Natural killer cell (primary cell): ENCODE results near the gene GPRC5D. TPM values are rescaled to one million over a fixed set of nuclear protein-coding genes. Genes with fewer than 3 reads are reported as not detected.
A peak's percentile ranks its signal among the peaks of the same experiment; 100 is the strongest.

Source experiments
- ATAC-seq, 3 donors: fragments of 150-1000 bp in 2 of 3; fragments of 200-7000 bp in 1 of 3; cut with Tn5 transposase; 1 replicate in 1 of 3; 2 replicates in 2 of 3; pipeline ENCODE4 v1.10.0; 2021; ENCODE audit warnings: mild to moderate bottlenecking in 2 of 3, moderate library complexity in 2 of 3
- DNase-seq, 2 donors: peaks; one replicate each; pipeline versions ENCODE4 v3.0.0 to v3.0.0-alpha.2; 2013 to 2021; ENCODE audit warnings: mixed read lengths in 1 of 2
- H3K27ac ChIP-seq: one replicate; pipeline ENCODE4 v1.5.1; 2013; ENCODE audit warnings: mild to moderate bottlenecking, low read length
- H3K27me3 ChIP-seq: one replicate; pipeline ENCODE4 v1.6.1; 2013; ENCODE audit warnings: low read length; ENCODE audit not compliant: control insufficient read depth, insufficient read depth
- H3K36me3 ChIP-seq: one replicate; pipeline ENCODE4 v1.6.1; 2013; ENCODE audit warnings: low read length; ENCODE audit not compliant: control insufficient read depth, insufficient read depth
- H3K4me1 ChIP-seq: one replicate; pipeline ENCODE4 v1.6.1; 2013; ENCODE audit warnings: low read length; ENCODE audit not compliant: control insufficient read depth, insufficient read depth
- H3K4me3 ChIP-seq: one replicate; pipeline ENCODE4 v1.5.1; 2013; ENCODE audit warnings: low read length
- H3K9me3 ChIP-seq: one replicate; pipeline ENCODE4 v1.6.1; 2013; ENCODE audit warnings: low read length; ENCODE audit not compliant: control insufficient read depth, insufficient read depth
- H3K27ac Mint-ChIP-seq, 2 donors: one replicate each; pipeline ENCODE4 v1.8.0; 2022; ENCODE audit warnings: mild to moderate bottlenecking in 2 of 2, mixed read lengths in 2 of 2, moderate library complexity in 1 of 2
- H3K27me3 Mint-ChIP-seq, 2 donors: one replicate each; pipeline ENCODE4 v1.8.0; 2022; ENCODE audit warnings: low read depth in 2 of 2, mixed read lengths in 2 of 2
- H3K36me3 Mint-ChIP-seq: one replicate; pipeline ENCODE4 v1.8.0; 2022; ENCODE audit warnings: mixed read lengths
- H3K4me1 Mint-ChIP-seq, 2 donors: one replicate each; pipeline ENCODE4 v1.8.0; 2022; ENCODE audit warnings: mixed read lengths in 2 of 2
- H3K4me3 Mint-ChIP-seq: one replicate; pipeline ENCODE4 v1.8.0; 2022; ENCODE audit warnings: mild to moderate bottlenecking, moderate library complexity, mixed read lengths
- H3K9me3 Mint-ChIP-seq, 2 donors: one replicate each; pipeline ENCODE4 v1.8.0; 2022; ENCODE audit warnings: mixed read lengths in 2 of 2
- WGBS: methylation state at CpG from one replicate; pipeline ENCODE4 v1.1.7; 2013; ENCODE audit warnings: missing lambda C conversion rate; ENCODE audit not compliant: insufficient coverage; 5-methylcytosine and 5-hydroxymethylcytosine counted together
- intact Hi-C: fragments of 100-400 bp; cut with micrococcal nuclease; formaldehyde crosslinking; loops from one replicate; pipeline ENCODE4 v1.14.2; 2022
- total RNA-seq, 4 donors: library from RNA; stranded (reverse); fragments of 120-200 nt in 1 of 4; gene quantifications; one replicate each; pipeline versions ENCODE4 v1.2.3 to v1.2.4, GENCODE V29; 2013 to 2022
- TF ChIP-seq, protein P1 (sequence below): fragments of 200-600 bp; IDR thresholded peaks from one replicate; pipeline ENCODE4 v1.8.0; 2022; ENCODE audit warnings: antibody characterized with exemption

GPRC5D gene
- total RNA-seq, 3 donors from 2014 or later (not counting 1 experiment from before 2014, with no cell fraction given), result 5.5 TPM; not detected in 2

DNA sequence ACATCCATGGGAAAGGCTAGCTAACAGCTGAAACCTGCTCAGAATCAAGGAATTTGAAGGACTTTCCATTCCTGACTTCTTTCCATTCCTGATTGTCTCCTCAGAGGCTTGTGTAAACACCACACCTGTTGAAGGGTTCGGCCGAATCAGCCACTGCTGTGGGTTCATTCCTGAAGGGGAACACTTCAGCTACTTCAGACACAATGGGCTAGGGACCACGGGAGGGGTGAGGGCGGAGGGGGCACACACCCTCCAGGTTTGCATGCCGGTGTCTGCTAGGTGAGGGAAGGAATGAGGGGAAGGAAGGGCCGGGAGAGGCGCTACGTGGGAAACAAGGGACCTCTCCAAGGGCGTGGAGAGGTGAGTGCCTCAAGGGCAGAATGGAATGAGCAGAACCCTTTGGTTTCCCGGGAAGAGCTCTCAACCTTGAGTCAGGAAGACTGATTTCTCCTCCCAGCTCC is 59.3 kb downstream of the GPRC5D start:
- Histone ChIP-seq H3K4me3 (no peak overlapping the region), H3K27ac (no peak overlapping the region), H3K9me3 (no peaks in the 10 kb centered on the region), H3K27me3 (peaks cover 24% of the 10 kb centered on the region), H3K36me3 (no peaks in the 10 kb centered on the region), H3K4me1 (peaks cover 13% of the 10 kb centered on the region)
- Mint-ChIP-seq H3K27me3 (peaks cover 51 to 53% of the 10 kb centered on the region in 2 donors), H3K4me1 (no peaks in the 10 kb centered on the region), H3K4me3 (no peak overlapping the region), H3K27ac (no peak overlapping the region), H3K9me3 (no peaks in the 10 kb centered on the region), H3K36me3 (no peaks in the 10 kb centered on the region)
- DNase-seq (no peak), ATAC-seq (no peak)
- intact Hi-C loops, result loop anchor here (10.0 kb wide), 1 partner anchor 108 kb away; the partner anchor contains the start of gene APOLD1
- TF ChIP-seq, protein P1, sequence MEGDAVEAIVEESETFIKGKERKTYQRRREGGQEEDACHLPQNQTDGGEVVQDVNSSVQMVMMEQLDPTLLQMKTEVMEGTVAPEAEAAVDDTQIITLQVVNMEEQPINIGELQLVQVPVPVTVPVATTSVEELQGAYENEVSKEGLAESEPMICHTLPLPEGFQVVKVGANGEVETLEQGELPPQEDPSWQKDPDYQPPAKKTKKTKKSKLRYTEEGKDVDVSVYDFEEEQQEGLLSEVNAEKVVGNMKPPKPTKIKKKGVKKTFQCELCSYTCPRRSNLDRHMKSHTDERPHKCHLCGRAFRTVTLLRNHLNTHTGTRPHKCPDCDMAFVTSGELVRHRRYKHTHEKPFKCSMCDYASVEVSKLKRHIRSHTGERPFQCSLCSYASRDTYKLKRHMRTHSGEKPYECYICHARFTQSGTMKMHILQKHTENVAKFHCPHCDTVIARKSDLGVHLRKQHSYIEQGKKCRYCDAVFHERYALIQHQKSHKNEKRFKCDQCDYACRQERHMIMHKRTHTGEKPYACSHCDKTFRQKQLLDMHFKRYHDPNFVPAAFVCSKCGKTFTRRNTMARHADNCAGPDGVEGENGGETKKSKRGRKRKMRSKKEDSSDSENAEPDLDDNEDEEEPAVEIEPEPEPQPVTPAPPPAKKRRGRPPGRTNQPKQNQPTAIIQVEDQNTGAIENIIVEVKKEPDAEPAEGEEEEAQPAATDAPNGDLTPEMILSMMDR, result no peak
- WGBS, result 74% methylated on average over 10 of the region's 10 CpGs

DNA sequence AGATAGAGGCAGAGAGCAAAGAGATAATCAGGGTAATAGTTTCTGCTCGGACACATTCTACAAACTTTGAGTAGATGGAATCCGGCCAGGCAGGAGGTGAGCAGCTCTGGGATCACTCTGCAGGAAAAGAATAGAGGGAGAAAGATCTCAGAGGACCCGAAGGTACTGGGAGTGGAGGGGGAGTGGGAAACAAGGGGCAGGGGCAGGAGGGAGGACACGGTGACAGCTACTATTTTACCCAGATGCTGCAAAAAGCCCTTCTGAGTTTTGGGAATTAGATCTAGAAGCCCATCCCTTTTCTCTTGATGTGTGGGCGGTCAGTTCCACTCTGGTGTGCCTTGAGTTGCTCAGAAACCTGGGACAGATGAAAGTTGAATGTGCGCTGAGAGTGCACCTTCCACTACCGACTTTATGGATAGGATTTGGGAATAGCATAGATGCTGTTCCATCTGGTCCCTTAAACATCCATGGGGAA is 60.1 kb downstream of the GPRC5D start:
- DNase-seq (no peak), ATAC-seq (no peak)
- Histone ChIP-seq H3K27me3 (peaks cover 24% of the 10 kb centered on the region), H3K4me3 (no peak overlapping the region), H3K36me3 (no peaks in the 10 kb centered on the region), H3K9me3 (no peaks in the 10 kb centered on the region), H3K4me1 (peaks cover 13% of the 10 kb centered on the region), H3K27ac (no peak overlapping the region)
- no peaks in the 10 kb centered on the region for H3K36me3 Mint-ChIP-seq
- TF ChIP-seq, protein P1, result no peak
- H3K4me3 Mint-ChIP-seq, result no peak overlapping the region
- intact Hi-C loops, result loop anchor here (10.0 kb wide), 1 partner anchor 107 kb away; the partner anchor contains the start of gene APOLD1
- H3K27me3 Mint-ChIP-seq, result peaks cover 47 to 50% of the 10 kb centered on the region in 2 donors
- 54% methylated on average over 7 of the region's 7 CpGs for WGBS
- no peaks in the 10 kb centered on the region for H3K9me3 Mint-ChIP-seq
- no peaks in the 10 kb centered on the region for H3K4me1 Mint-ChIP-seq
- no peak overlapping the region for H3K27ac Mint-ChIP-seq

DNA sequence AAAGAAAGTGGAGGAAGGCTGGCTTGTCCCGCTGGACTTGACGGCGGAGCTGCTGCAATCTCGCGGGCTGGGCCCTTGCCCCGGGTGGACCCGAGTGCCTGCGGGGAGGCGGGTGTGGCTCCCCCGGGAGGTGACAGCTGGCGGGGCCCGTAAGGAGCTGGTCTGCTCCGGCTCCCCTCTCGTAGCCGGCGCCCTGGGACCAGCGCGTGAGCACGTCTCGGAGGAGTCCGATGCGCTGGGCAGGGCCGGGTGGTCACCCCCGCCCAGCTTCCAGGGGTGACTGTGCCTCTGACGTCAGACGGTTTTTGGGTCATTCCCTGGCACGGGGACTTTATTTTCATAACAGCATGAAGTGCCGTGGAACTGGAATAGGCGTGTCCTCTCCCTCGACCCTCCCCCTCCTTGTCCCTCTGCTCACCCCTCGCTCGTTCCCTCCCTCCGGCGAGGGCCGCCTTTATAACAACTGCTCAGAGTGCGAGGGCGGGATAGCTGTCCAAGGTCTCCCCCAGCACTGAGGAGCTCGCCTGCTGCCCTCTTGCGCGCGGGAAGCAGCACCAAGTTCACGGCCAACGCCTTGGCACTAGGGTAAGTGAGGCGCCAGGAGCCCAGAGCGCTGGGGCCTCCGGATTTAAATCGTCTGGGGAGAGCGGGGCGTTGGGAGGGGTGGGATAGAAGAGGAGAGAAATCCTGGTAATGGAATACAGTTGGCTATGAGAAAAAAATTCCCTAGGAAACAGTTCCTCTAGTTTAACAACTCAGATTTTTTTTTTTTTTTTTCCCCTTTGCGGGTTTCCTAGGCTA is 60.7 kb downstream of the GPRC5D start, which contains the start of gene GPRC5A:
GPRC5A (plus strand) TSS at position 483 of the 801 bp plus-strand sequence. CDS start 16,688 bp downstream, outside the sequence.
- DNase-seq, result peak; percentile 15 to 44
- Histone ChIP-seq H3K4me1 (peaks cover 13% of the 10 kb centered on the region), H3K27ac (no peak within 1 kb of the TSS), H3K4me3 (no peak within 1 kb of the TSS), H3K36me3 (no peaks in the 10 kb centered on the region), H3K27me3 (peaks cover 24% of the 10 kb centered on the region), H3K9me3 (no peaks in the 10 kb centered on the region)
- TF ChIP-seq, protein P1, result no peak
- 3% methylated on average over 50 of the region's 50 CpGs for WGBS
- peaks cover 41 to 46% of the 10 kb centered on the region in 2 donors for H3K27me3 Mint-ChIP-seq
- no peaks in the 10 kb centered on the region for H3K4me1 Mint-ChIP-seq
- no peaks in the 10 kb centered on the region for H3K36me3 Mint-ChIP-seq
- ATAC-seq, result peak; percentile 40 to 63 (median 60)
- intact Hi-C loops, result loop anchor here (10.0 kb wide), 1 partner anchor 106 kb away; the partner anchor contains the start of gene APOLD1
- no peak within 1 kb of the TSS for H3K27ac Mint-ChIP-seq
- no peaks in the 10 kb centered on the region for H3K9me3 Mint-ChIP-seq
- H3K4me3 Mint-ChIP-seq, result peak within 1 kb of the TSS; percentile 54

Other genes starting within 250 kb of the GPRC5D start
- 100 to 1,000 TPM; 119 to 207 (median 130) TPM for gene CDKN1B, start 234.8 kb downstream of the GPRC5D start, total RNA-seq
- gene APOLD1, start 166.5 kb downstream of the GPRC5D start, total RNA-seq, result 1 to 10 TPM in 2 of 3 donors, under 1 TPM in 1; 0.70 to 1.6 (median 1.6) TPM
- 100 to 1,000 TPM in 2 of 3 donors, 10 to 100 TPM in 1; 98.9 to 120 (median 114) TPM for gene DDX47, start 138.8 kb downstream of the GPRC5D start, total RNA-seq
- gene GPRC5A, start 60.6 kb downstream of the GPRC5D start, total RNA-seq, result under 1 TPM in 2 of 3 donors, not detected in 1; 0.09 to 0.28 TPM
- 10 to 100 TPM; 10.8 to 13.5 (median 11.9) TPM for gene HEBP1, start 48.1 kb upstream of the GPRC5D start, total RNA-seq
- 1 to 10 TPM; 5.5 to 8.7 (median 6.6) TPM for gene FAM234B, start 92.2 kb upstream of the GPRC5D start, total RNA-seq
- not detected for gene GSG1, start 151.5 kb upstream of the GPRC5D start, total RNA-seq
- 1 to 10 TPM; 3.8 to 4.3 (median 4.2) TPM for gene EMP1, start 244.6 kb upstream of the GPRC5D start, total RNA-seq